K562 (cell line): ENCODE measurements around the gene GNG7. TPM values are rescaled to one million over a fixed set of nuclear protein-coding genes. Genes with fewer than 3 reads are reported as not detected.
A peak's percentile ranks its signal among the peaks of the same experiment; 100 is the strongest.

ENCODE experiments used
- ATF3 ChIP-seq, 2 experiments: fragments of 450-650 bp in 1 of 2; sonication (generic) in 1 of 2; formaldehyde crosslinking in 1 of 2; IDR thresholded peaks in 1 of 2; conservative IDR thresholded peaks in 1 of 2; 2 replicates each; pipeline versions ENCODE4 v1.6.1 to v1.8.1; 2016 to 2023; ENCODE audit warnings: mild to moderate bottlenecking in 2 of 2, moderate library complexity in 2 of 2, inconsistent platforms in 1 of 2, missing genetic modification reagents in 1 of 2
- CC2D1A ChIP-seq: fragments of 450-650 bp; IDR thresholded peaks from 2 replicates; pipeline ENCODE4 v1.6.1; 2017; ENCODE audit warnings: mild to moderate bottlenecking
- DIDO1 ChIP-seq: fragments of 450-650 bp; IDR thresholded peaks from 2 replicates; pipeline ENCODE4 v1.6.1; 2016; ENCODE audit warnings: low read depth, missing biosample characterization, missing genetic modification characterization
- EP300 ChIP-seq: IDR thresholded peaks from 2 replicates; pipeline ENCODE4 v1.6.1; 2012; ENCODE audit warnings: low read length, improper control_type of control experiment
- ETS2 ChIP-seq: IDR thresholded peaks from 2 replicates; pipeline ENCODE4 v1.6.1; 2016; ENCODE audit warnings: borderline replicate concordance, missing genetic modification characterization, mild to moderate bottlenecking, moderate library complexity, missing compliant biosample characterization; ENCODE audit not compliant: poor library complexity, severe bottlenecking
- HBP1 ChIP-seq: fragments of 450-650 bp; formaldehyde crosslinking; IDR thresholded peaks from 2 replicates; pipeline ENCODE4 v1.4.0; 2022; ENCODE audit warnings: missing genetic modification characterization
- JUN ChIP-seq, 2 experiments: sonication (generic) in 1 of 2; formaldehyde crosslinking in 1 of 2; IDR thresholded peaks; 2 replicates each; pipeline versions ENCODE4 v1.6.1 to v1.8.0; 2012 to 2022; ENCODE audit warnings: borderline replicate concordance in 2 of 2, mild to moderate bottlenecking in 2 of 2, improper control_type of control experiment in 1 of 2, low read depth in 1 of 2, low read length in 1 of 2, missing genetic modification reagents in 1 of 2
- KAT2B ChIP-seq: IDR thresholded peaks from one replicate; pipeline ENCODE4 v1.6.1; 2012; ENCODE audit warnings: low read depth, mild to moderate bottlenecking, control low read depth, inconsistent platforms, low read length, moderate library complexity
- MLLT1 ChIP-seq, 2 experiments: fragments of 450-650 bp; IDR thresholded peaks; 2 replicates each; pipeline ENCODE4 v1.6.1; 2016
- STAG1 ChIP-seq: sonication (generic); formaldehyde crosslinking; IDR thresholded peaks from 2 replicates; pipeline ENCODE4 v1.5.0; 2020; ENCODE audit warnings: missing genetic modification reagents, borderline replicate concordance
- TCF3 ChIP-seq: sonication (generic); formaldehyde crosslinking; IDR thresholded peaks from 2 replicates; pipeline ENCODE4 v1.4.0; 2020; ENCODE audit warnings: mild to moderate bottlenecking, missing genetic modification reagents
- TSHZ1 ChIP-seq: fragments of 250-450 bp; sonication (Bioruptor Pico); IDR thresholded peaks from 2 replicates; pipeline ENCODE4 v1.4.0; 2020; ENCODE audit warnings: mild to moderate bottlenecking, moderate library complexity
- U2AF1 ChIP-seq: fragments of 200-400 bp; formaldehyde crosslinking; optimal IDR thresholded peaks from 2 replicates; pipeline ENCODE3; 2017; ENCODE audit warnings: mild to moderate bottlenecking, low read depth, low read length, moderate library complexity
- YY1 ChIP-seq, 3 experiments: IDR thresholded peaks; 2 replicates each; pipeline ENCODE4 v1.6.1; 2011; ENCODE audit warnings: low read length in 2 of 3, mild to moderate bottlenecking in 2 of 3, moderate library complexity in 2 of 3, borderline replicate concordance in 1 of 3, control low read depth in 1 of 3, low read depth in 1 of 3; ENCODE audit not compliant: insufficient read depth in 3 of 3, insufficient replicate concordance in 2 of 3, control insufficient read depth in 1 of 3, insufficient read length in 1 of 3; ENCODE audit errors: extremely low read depth in 1 of 3
- ZNF175 ChIP-seq: fragments of 200-800 bp; sonication (Bioruptor generic); IDR thresholded peaks from 2 replicates; pipeline ENCODE4 v1.6.1; 2016; ENCODE audit warnings: low read depth, mild to moderate bottlenecking, missing genetic modification characterization, missing compliant biosample characterization
- polyA plus RNA-seq, 8 experiments: library from polyadenylated mRNA; depleted of rRNA in 4 of 8; stranded (reverse) in 5 of 8; unstranded in 3 of 8; fragments of >200 nt; fragmentation: Nextera tagmentation in 2 of 8; fragmentation: Illumina TruSeq in 1 of 8; extraction: Ambion mirVana in 2 of 8; extraction: Trizol in 1 of 8; gene quantifications; 2 replicates each; pipeline versions ENCODE4 v1.2.1 to v1.2.3, GENCODE V29; 2011 to 2014; ENCODE audit warnings: inconsistent platforms in 1 of 8, missing spikeins in 1 of 8
- total RNA-seq, 7 experiments: library from RNA; depleted of rRNA in 6 of 7; stranded (reverse); fragments of >200 nt in 6 of 7; fragmentation: Illumina TruSeq in 2 of 7; extraction: Trizol in 2 of 7; gene quantifications; 2 replicates each; pipeline versions ENCODE4 v1.2.1 to v1.2.3, GENCODE V29; 2011 to 2021; ENCODE audit warnings: low replicate concordance in 1 of 7

GNG7 gene
- total and polyA plus RNA-seq, 9 of the 15 experiments (the other 6 are each of a cell fraction or from before 2014, with no cell fraction given), result 0.01 to 0.20 (median 0.06) TPM; not detected in 1

GRCh38 chr19:2722541-2723344 lies 20.2 kb upstream of the GNG7 start (continued):
- TF ChIP-seq TSHZ1 (CRISPR knock-in tag), result no peak
- no peak for TF ChIP-seq ZNF175 (CRISPR knock-in tag)
- TF ChIP-seq MLLT1 (IDR thresholded peaks at IDR 0.05), result no peak
- TF ChIP-seq JUN (IDR thresholded peaks at IDR 0.05; ENCODE audit: borderline replicate concordance, low read depth, low read length), result peak; percentile 60; the same call in 1 of the 2 replicates
- peak; percentile 77; the same call in 1 of the 2 replicates for TF ChIP-seq JUN (CRISPR knock-in tag; IDR thresholded peaks at IDR 0.05; ENCODE audit: borderline replicate concordance)
- no peak for TF ChIP-seq HBP1 (CRISPR knock-in tag)
- peak; percentile 93 for TF ChIP-seq ATF3 (IDR thresholded peaks at IDR 0.05)
- TF ChIP-seq ATF3 (CRISPR knock-in tag; conservative IDR thresholded peaks at IDR 0.05), result no peak
- TF ChIP-seq U2AF1, result no peak
- no peak for TF ChIP-seq ETS2
- TF ChIP-seq KAT2B, result no peak
- TF ChIP-seq TCF3 (CRISPR knock-in tag), result 0 out of 2 replicates have a peak, but pooled peaks have one; percentile 25
- TF ChIP-seq STAG1 (CRISPR knock-in tag), result no peak
- TF ChIP-seq YY1 (IDR thresholded peaks at IDR 0.05; ENCODE audit: borderline replicate concordance in 1 of 3, control insufficient read depth in 1 of 3, extremely low read depth in 1 of 3, insufficient read depth in 3 of 3, insufficient read length in 1 of 3, insufficient replicate concordance in 2 of 3, low read depth in 1 of 3, low read length in 2 of 3), result no peak
- TF ChIP-seq CC2D1A, result no peak
- no peak for TF ChIP-seq EP300
- TF ChIP-seq DIDO1 (tag), result no peak
